ENCODE results near the gene ESF1. TPM values are rescaled to one million over a fixed set of nuclear protein-coding genes. Genes with fewer than 3 reads are reported as not detected.

The ESF1 gene
- total RNA-seq, 1 donor from 2014 or later = 16.1 TPM

DNA sequence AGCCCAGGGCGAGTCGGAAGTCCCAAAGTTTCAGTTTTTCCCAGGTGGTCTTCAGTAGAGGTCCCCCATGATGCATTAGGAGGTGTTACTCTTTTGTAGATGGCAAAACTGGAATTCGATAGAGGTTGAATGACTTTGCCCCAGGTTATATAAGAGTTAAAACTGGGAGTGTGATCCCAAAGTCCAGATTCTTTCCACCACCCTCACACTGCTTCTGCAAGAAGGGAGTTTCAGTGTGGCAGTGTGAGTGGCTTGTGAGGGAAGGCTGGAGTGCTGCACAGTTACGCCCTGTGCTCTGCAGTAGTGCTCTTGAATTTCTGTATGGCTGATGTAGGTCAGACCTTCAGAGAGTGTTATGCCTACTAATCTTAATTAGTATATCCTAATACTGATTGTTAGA is 30.0 kb upstream of the ESF1 start:
- H3K36me3 Mint-ChIP-seq (ENCODE audit: unreplicated experiment) = no peaks in the 10 kb centered on the region
- no peaks in the 10 kb centered on the region for H3K4me1 Mint-ChIP-seq (ENCODE audit: low read depth, unreplicated experiment)

DNA sequence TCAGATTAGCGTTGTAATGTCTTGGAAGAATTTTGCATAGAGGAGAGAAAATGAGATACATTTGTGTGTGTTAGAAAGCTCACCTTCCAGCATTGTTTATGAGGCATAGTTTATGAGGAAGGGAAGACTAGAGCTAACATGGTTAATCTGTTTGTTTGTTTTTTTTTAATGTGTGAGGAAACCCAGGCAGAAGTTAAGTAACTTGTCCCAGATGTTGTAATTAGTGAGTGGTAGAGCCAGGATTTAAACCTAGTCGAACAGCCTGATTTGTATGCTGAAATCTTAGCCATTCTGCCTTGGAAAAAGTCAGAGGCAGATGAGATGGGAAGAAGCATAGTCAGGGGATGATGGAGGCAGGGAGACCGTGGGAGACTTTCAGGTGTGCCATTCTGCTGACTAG is 29.2 kb upstream of the ESF1 start:
- no peak for TF ChIP-seq CTCF (IDR thresholded peaks at IDR 0.05; ENCODE audit: partially characterized antibody, unreplicated experiment)
- no peaks in the 10 kb centered on the region for H3K9me3 Mint-ChIP-seq (ENCODE audit: unreplicated experiment)
- no peaks in the 10 kb centered on the region for H3K4me1 Mint-ChIP-seq (ENCODE audit: low read depth, unreplicated experiment)
- H3K27ac Mint-ChIP-seq (ENCODE audit: unreplicated experiment) = no peak overlapping the region
- H3K36me3 Mint-ChIP-seq (ENCODE audit: unreplicated experiment) = no peaks in the 10 kb centered on the region
- DNase-seq = no peak
- H3K4me3 Mint-ChIP-seq (ENCODE audit: unreplicated experiment) = no peak overlapping the region
- no peaks in the 10 kb centered on the region for H3K27me3 Mint-ChIP-seq (ENCODE audit: unreplicated experiment)

More for the DNA sequence above, 30.0 kb upstream of the ESF1 start:
- Mint-ChIP-seq H3K9me3 (ENCODE audit: unreplicated experiment) (no peaks in the 10 kb centered on the region), H3K27me3 (ENCODE audit: unreplicated experiment) (no peaks in the 10 kb centered on the region), H3K4me3 (ENCODE audit: unreplicated experiment) (no peak overlapping the region), H3K27ac (ENCODE audit: unreplicated experiment) (no peak overlapping the region)
- TF ChIP-seq CTCF (IDR thresholded peaks at IDR 0.05; ENCODE audit: partially characterized antibody, unreplicated experiment) = no peak
- no peak for DNase-seq

DNA sequence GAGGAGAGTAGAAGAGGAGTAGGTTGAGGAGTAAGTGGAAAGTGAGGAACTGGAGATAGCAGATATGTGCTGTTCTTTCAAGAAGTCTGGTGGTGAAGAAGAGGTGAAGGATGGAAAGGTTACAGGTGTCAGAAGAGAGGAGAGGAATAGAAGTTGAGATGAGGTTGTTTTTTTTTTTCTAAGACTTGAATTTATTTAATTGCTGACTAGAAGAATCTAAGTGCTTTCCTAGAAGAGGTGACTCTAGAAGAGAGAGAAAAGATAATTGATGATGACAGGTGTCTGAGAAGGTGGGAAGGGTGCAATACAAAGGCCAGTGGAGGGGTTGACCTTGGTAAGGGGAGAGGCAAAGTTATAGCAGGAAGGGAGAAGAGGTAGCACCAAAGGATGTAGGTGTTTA is 25.7 kb upstream of the ESF1 start:
- no peak overlapping the region for H3K27ac Mint-ChIP-seq (ENCODE audit: unreplicated experiment)
- no peak overlapping the region for H3K4me3 Mint-ChIP-seq (ENCODE audit: unreplicated experiment)
- no peaks in the 10 kb centered on the region for H3K4me1 Mint-ChIP-seq (ENCODE audit: low read depth, unreplicated experiment)
- TF ChIP-seq CTCF (IDR thresholded peaks at IDR 0.05; ENCODE audit: partially characterized antibody, unreplicated experiment) = no peak
- no peaks in the 10 kb centered on the region for H3K27me3 Mint-ChIP-seq (ENCODE audit: unreplicated experiment)
- H3K36me3 Mint-ChIP-seq (ENCODE audit: unreplicated experiment) = no peaks in the 10 kb centered on the region
- no peaks in the 10 kb centered on the region for H3K9me3 Mint-ChIP-seq (ENCODE audit: unreplicated experiment)
- DNase-seq = no peak

DNA sequence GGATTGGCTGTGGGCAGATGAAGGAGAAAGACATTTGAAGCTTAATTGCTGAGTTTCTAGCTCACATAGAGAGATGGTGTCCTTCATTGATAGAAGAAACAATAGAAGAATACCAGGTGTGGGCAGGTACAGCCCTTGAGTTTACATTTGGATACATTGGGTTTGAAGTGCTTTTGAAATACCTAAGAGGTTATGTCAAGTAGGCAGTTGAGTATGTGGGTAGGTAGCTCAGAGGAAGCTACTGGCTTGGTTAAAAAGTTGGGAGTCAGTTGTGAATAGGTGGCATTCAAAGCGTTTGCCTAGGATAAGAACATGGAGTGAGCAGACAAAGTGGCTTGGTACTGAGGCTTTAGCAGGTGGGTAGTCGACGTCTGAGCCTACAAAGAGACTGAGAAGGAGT is 25.1 kb upstream of the ESF1 start:
- Mint-ChIP-seq H3K27ac (ENCODE audit: unreplicated experiment) (no peak overlapping the region), H3K4me1 (ENCODE audit: low read depth, unreplicated experiment) (no peaks in the 10 kb centered on the region), H3K27me3 (ENCODE audit: unreplicated experiment) (no peaks in the 10 kb centered on the region), H3K4me3 (ENCODE audit: unreplicated experiment) (no peak overlapping the region), H3K36me3 (ENCODE audit: unreplicated experiment) (no peaks in the 10 kb centered on the region), H3K9me3 (ENCODE audit: unreplicated experiment) (no peaks in the 10 kb centered on the region)
- no peak for TF ChIP-seq CTCF (IDR thresholded peaks at IDR 0.05; ENCODE audit: partially characterized antibody, unreplicated experiment)
- no peak for DNase-seq

GRCh38 chr20:13809373-13809772 is 24.7 kb upstream of the ESF1 start:
- no peak for TF ChIP-seq CTCF (IDR thresholded peaks at IDR 0.05; ENCODE audit: partially characterized antibody, unreplicated experiment)
- no peak for DNase-seq
- Mint-ChIP-seq H3K9me3 (ENCODE audit: unreplicated experiment) (no peaks in the 10 kb centered on the region), H3K27ac (ENCODE audit: unreplicated experiment) (no peak overlapping the region), H3K27me3 (ENCODE audit: unreplicated experiment) (no peaks in the 10 kb centered on the region), H3K36me3 (ENCODE audit: unreplicated experiment) (no peaks in the 10 kb centered on the region), H3K4me1 (ENCODE audit: low read depth, unreplicated experiment) (no peaks in the 10 kb centered on the region), H3K4me3 (ENCODE audit: unreplicated experiment) (no peak overlapping the region)
